Panc1 (cell line): ENCODE measurements around the gene NEIL3. TPM values are rescaled to one million over a fixed set of nuclear protein-coding genes. Genes with fewer than 3 reads are reported as not detected.

Experiments
- ATAC-seq: fragments of 200-7000 bp; cut with Tn5 transposase; 2 replicates; pipeline ENCODE4 v1.9.1; 2020; ENCODE audit warnings: mild to moderate bottlenecking, moderate library complexity
- BruUV-seq: library from RNA; stranded (reverse); fragments of 400-500 nt; replicated peaks from 2 replicates; lab custom pipeline; 2021; lab: Mats Ljungman, UMichigan
- CTCF ChIA-PET: fragments of 300-600 bp; sonication (Branson Sonifier 250); formaldehyde crosslinking; loops from one replicate; lab custom pipeline; 2022; ENCODE audit warnings: antibody characterized with exemption; lab: Charles Lee
- POLR2A ChIA-PET: fragments of 300-600 bp; sonication (Branson Sonifier 250); formaldehyde crosslinking; loops from one replicate; lab custom pipeline; 2022; ENCODE audit warnings: antibody characterized with exemption; lab: Charles Lee
- DNase-seq: peaks from one replicate; pipeline ENCODE4 v3.0.0-alpha.2; 2010; ENCODE audit warnings: low read depth, low spot score
- H3K27ac ChIP-seq: 2 replicates; pipeline ENCODE4 v1.5.1; 2011; ENCODE audit warnings: mild to moderate bottlenecking, low read length, inconsistent platforms
- H3K27me3 ChIP-seq: fragments of 200-500 bp; sonication (Bioruptor generic); 2 replicates; pipeline ENCODE4 v1.6.0; 2014; ENCODE audit warnings: low read length, inconsistent platforms; ENCODE audit not compliant: control insufficient read depth, insufficient read depth
- H3K36me3 ChIP-seq: fragments of 200-500 bp; sonication (Bioruptor generic); 2 replicates; pipeline ENCODE4 v1.5.1; 2014; ENCODE audit warnings: inconsistent platforms, mild to moderate bottlenecking, low read length, moderate library complexity; ENCODE audit not compliant: control insufficient read depth, insufficient read depth
- H3K4me1 ChIP-seq: 2 replicates; pipeline ENCODE4 v1.5.1; 2011; ENCODE audit warnings: inconsistent platforms, mild to moderate bottlenecking, low read length, moderate library complexity; ENCODE audit not compliant: control insufficient read depth, insufficient read depth
- H3K4me3 ChIP-seq, 2 experiments: 2 replicates each; pipeline ENCODE4 v1.5.1; 2011 to 2012; ENCODE audit warnings: low read depth in 2 of 2, low read length in 2 of 2, mild to moderate bottlenecking in 2 of 2, inconsistent platforms in 1 of 2, moderate library complexity in 1 of 2
- H3K9me3 ChIP-seq: fragments of 200-500 bp; sonication (Bioruptor generic); 2 replicates; pipeline ENCODE4 v1.5.1; 2014; ENCODE audit warnings: low read depth, mild to moderate bottlenecking, inconsistent platforms, low read length, moderate library complexity; ENCODE audit not compliant: control insufficient read depth, insufficient read depth
- CTCF ChIP-seq: fragments of 450-650 bp; IDR thresholded peaks from 2 replicates; pipeline ENCODE4 v1.5.1; 2017; ENCODE audit warnings: mild to moderate bottlenecking
- POLR2AphosphoS5 ChIP-seq: IDR thresholded peaks from 2 replicates; pipeline ENCODE4 v1.6.1; 2012; ENCODE audit warnings: mild to moderate bottlenecking, low read depth, low read length, moderate library complexity
- SIN3A ChIP-seq: IDR thresholded peaks from 2 replicates; pipeline ENCODE4 v1.6.1; 2012; ENCODE audit warnings: low read depth, mild to moderate bottlenecking, low read length, moderate library complexity, borderline replicate concordance; ENCODE audit not compliant: insufficient read depth
- TCF7L2 ChIP-seq: IDR thresholded peaks from 2 replicates; pipeline ENCODE4 v1.6.1; 2011; ENCODE audit warnings: mild to moderate bottlenecking, low read depth, low read length, inconsistent platforms
- in situ Hi-C: cut with HindIII; loops from 2 replicates; pipeline ENCODE4 v1.10.0; 2016; ENCODE audit warnings: low sequenced_read_pairs, low pct_unique_long_range_greater_than_20kb
- intact Hi-C: fragments of 100-400 bp; cut with micrococcal nuclease; formaldehyde crosslinking; loops from one replicate; pipeline ENCODE4 v1.10.0; 2022; ENCODE audit not compliant: unreplicated experiment
- total RNA-seq: library from RNA; stranded (reverse); gene quantifications from one replicate; pipeline ENCODE4 v1.2.1, GENCODE V29; 2021; ENCODE audit not compliant: unreplicated experiment
- TF ChIP-seq, protein P1 (sequence below), 2 experiments: IDR thresholded peaks; 2 replicates each; pipeline ENCODE4 v1.6.1; 2011 to 2012; ENCODE audit warnings: low read depth in 2 of 2, control low read depth in 1 of 2, low read length in 1 of 2, mild to moderate bottlenecking in 1 of 2, moderate library complexity in 1 of 2; ENCODE audit not compliant: insufficient read depth in 1 of 2

The NEIL3 gene
- total RNA-seq, 1 experiment from 2014 or later: 8.9 TPM

- no peak for TF ChIP-seq POLR2AphosphoS5
- BruUV-seq: no TSS peak
- DNase-seq (no peak), ATAC-seq (no peak)
- H3K9me3 ChIP-seq: peaks cover 3% of the 10 kb centered on the region; the same call in 1 of the 2 replicates
- intact Hi-C loops: no loop called here
- H3K27ac ChIP-seq: no peak overlapping the region
- POLR2A ChIA-PET: no interaction called here
- H3K36me3 ChIP-seq: no peaks in the 10 kb centered on the region
- CTCF ChIA-PET: no interaction called here
- H3K4me1 ChIP-seq: no peaks in the 10 kb centered on the region
- H3K27me3 ChIP-seq: no peaks in the 10 kb centered on the region
- in situ Hi-C loops: no loop called here
- no peak overlapping the region for H3K4me3 ChIP-seq
Measured at GRCh38 chr4:177301126-177301639, 8.5 kb upstream of the NEIL3 start.

- no peaks in the 10 kb centered on the region for H3K36me3 ChIP-seq
- ChIA-PET POLR2A (no interaction called here), CTCF (interaction anchor here (0.5 kb wide), 1 partner anchor 13 kb away, joined by 3 read pairs; no protein-coding TSS in a partner anchor)
- DNase-seq (no peak), ATAC-seq (no peak)
- TF ChIP-seq POLR2AphosphoS5 (no peak), SIN3A (no peak), TCF7L2 (no peak), CTCF (no peak)
- TF ChIP-seq, protein P1, sequence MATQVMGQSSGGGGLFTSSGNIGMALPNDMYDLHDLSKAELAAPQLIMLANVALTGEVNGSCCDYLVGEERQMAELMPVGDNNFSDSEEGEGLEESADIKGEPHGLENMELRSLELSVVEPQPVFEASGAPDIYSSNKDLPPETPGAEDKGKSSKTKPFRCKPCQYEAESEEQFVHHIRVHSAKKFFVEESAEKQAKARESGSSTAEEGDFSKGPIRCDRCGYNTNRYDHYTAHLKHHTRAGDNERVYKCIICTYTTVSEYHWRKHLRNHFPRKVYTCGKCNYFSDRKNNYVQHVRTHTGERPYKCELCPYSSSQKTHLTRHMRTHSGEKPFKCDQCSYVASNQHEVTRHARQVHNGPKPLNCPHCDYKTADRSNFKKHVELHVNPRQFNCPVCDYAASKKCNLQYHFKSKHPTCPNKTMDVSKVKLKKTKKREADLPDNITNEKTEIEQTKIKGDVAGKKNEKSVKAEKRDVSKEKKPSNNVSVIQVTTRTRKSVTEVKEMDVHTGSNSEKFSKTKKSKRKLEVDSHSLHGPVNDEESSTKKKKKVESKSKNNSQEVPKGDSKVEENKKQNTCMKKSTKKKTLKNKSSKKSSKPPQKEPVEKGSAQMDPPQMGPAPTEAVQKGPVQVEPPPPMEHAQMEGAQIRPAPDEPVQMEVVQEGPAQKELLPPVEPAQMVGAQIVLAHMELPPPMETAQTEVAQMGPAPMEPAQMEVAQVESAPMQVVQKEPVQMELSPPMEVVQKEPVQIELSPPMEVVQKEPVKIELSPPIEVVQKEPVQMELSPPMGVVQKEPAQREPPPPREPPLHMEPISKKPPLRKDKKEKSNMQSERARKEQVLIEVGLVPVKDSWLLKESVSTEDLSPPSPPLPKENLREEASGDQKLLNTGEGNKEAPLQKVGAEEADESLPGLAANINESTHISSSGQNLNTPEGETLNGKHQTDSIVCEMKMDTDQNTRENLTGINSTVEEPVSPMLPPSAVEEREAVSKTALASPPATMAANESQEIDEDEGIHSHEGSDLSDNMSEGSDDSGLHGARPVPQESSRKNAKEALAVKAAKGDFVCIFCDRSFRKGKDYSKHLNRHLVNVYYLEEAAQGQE (IDR thresholded peaks at IDR 0.05; ENCODE audit: insufficient read depth in 1 of 2, low read depth in 2 of 2, low read length in 1 of 2): no peak
- no peaks in the 10 kb centered on the region for H3K27me3 ChIP-seq
- BruUV-seq: no TSS peak
- no peak overlapping the region for H3K27ac ChIP-seq
- in situ Hi-C loops: no loop called here
- intact Hi-C loops: no loop called here
- peaks cover 3% of the 10 kb centered on the region; the same call in 1 of the 2 replicates for H3K9me3 ChIP-seq
- H3K4me1 ChIP-seq: no peaks in the 10 kb centered on the region
- H3K4me3 ChIP-seq: no peak overlapping the region
Measured at GRCh38 chr4:177302371-177303100, 7.1 kb upstream of the NEIL3 start.

GRCh38 chr4:177304094-177304493 is 5.6 kb upstream of the NEIL3 start:
- in situ Hi-C loops: no loop called here
- no peaks in the 10 kb centered on the region for H3K27me3 ChIP-seq
- H3K27ac ChIP-seq: no peak overlapping the region
- no TSS peak for BruUV-seq
- H3K4me1 ChIP-seq: no peaks in the 10 kb centered on the region; the same call in 1 of the 2 replicates
- ATAC-seq (no peak), DNase-seq (no peak)
- no peaks in the 10 kb centered on the region for H3K36me3 ChIP-seq
- H3K4me3 ChIP-seq: no peak overlapping the region
- TF ChIP-seq POLR2AphosphoS5 (no peak), CTCF (no peak), SIN3A (no peak), TCF7L2 (no peak)
- TF ChIP-seq, protein P1 (IDR thresholded peaks at IDR 0.05; ENCODE audit: insufficient read depth in 1 of 2, low read depth in 2 of 2, low read length in 1 of 2): no peak
- ChIA-PET POLR2A (no interaction called here), CTCF (no interaction called here)
- intact Hi-C loops: no loop called here
- no peaks in the 10 kb centered on the region for H3K9me3 ChIP-seq
